ENCODE results near the gene REEP2.

GRCh38 chr5:138457531-138458275, 18.8 kb downstream of the REEP2 start:
- TF ChIP-seq CTCF (IDR thresholded peaks at IDR 0.05) (no peak), CHD4 (IDR thresholded peaks at IDR 0.05; ENCODE audit: borderline replicate concordance) (no peak), KDM5A (IDR thresholded peaks at IDR 0.05) (no peak), SREBF2 (IDR thresholded peaks at IDR 0.05) (no peak), RCOR1 (IDR thresholded peaks at IDR 0.05; ENCODE audit: low read depth, low read length) (no peak), E2F6 (IDR thresholded peaks at IDR 0.05; ENCODE audit: borderline replicate concordance, low read depth) (no peak)
